GM12873 (cell line): ENCODE data around the gene STAG1.

Experiments
- TF ChIP-seq, protein P1 (sequence below): IDR thresholded peaks from 2 replicates; pipeline ENCODE4 v1.5.1; 2012; ENCODE audit warnings: low read depth, mild to moderate bottlenecking, moderate library complexity, low read length, control low read depth; ENCODE audit not compliant: insufficient read depth; ENCODE audit errors: missing control alignments

The STAG1 gene

DNA sequence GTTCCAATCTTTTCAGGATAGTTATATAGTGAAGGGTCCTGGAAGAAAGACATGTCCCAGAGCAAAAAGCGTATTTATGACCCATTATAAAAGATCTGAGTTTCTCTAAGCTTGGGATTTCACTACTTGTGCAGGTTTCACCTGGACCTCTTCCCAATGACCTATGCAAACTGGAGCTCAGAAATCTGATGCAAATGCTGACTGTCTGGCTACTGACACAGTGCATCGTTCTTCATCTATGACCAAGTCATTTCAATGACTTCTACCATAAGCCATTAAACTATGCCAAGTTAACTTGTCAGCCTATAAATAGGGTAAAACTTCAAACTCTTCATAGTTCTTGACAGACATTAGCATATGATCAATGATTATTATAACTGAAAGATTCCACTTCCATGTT, 11.1 kb downstream of the STAG1 start:
- TF ChIP-seq, protein P1, sequence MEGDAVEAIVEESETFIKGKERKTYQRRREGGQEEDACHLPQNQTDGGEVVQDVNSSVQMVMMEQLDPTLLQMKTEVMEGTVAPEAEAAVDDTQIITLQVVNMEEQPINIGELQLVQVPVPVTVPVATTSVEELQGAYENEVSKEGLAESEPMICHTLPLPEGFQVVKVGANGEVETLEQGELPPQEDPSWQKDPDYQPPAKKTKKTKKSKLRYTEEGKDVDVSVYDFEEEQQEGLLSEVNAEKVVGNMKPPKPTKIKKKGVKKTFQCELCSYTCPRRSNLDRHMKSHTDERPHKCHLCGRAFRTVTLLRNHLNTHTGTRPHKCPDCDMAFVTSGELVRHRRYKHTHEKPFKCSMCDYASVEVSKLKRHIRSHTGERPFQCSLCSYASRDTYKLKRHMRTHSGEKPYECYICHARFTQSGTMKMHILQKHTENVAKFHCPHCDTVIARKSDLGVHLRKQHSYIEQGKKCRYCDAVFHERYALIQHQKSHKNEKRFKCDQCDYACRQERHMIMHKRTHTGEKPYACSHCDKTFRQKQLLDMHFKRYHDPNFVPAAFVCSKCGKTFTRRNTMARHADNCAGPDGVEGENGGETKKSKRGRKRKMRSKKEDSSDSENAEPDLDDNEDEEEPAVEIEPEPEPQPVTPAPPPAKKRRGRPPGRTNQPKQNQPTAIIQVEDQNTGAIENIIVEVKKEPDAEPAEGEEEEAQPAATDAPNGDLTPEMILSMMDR = no peak

DNA sequence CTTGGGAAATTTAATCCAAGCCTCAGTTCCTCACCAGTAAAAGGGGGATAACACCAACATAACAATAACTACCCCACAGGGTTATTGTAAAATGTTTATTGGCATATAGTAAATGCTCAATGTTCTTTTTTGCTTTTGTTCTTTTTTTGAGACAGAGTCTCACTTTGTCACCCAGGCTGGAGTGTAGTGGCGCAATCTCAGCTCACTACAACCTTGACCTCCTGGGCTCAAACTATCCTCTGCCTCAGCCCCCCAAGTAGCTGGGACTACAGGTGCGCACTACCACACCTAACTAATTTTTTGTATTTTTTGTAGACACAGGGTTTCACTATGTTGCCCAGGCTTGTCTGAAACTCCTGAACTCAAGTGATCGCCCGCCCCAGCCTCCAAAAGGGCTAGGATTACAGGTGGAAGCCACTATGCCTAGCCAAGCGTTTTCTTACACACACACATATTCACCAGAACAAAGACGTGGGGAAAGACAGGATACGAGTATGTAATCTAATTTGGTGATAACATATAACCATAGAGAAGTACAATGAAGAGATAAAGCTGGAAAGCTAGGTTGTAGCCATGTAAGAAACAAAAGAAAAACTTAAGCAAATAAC, 11.7 kb downstream of the STAG1 start:
- TF ChIP-seq, protein P1 = no peak

DNA sequence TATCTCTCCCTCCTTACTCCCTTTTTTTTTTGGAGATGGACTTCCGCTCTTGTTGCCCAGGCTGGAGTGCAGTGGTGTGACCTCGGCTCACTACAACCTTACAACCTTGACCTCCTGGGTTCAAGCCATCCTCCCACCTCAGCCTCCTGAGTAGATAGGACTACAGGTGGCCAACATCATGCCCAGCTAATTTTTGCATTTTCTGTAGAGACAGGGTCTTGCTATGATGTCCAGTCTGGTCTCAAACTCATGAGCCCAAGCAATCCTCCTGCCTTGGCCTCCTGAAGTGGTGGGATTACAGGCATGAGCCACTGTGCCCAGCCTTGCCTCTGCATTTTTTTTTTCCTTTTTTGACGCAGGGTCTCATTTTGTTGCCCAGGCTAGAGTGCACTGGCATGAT, 17.1 kb downstream of the STAG1 start:
- TF ChIP-seq, protein P1 = no peak

DNA sequence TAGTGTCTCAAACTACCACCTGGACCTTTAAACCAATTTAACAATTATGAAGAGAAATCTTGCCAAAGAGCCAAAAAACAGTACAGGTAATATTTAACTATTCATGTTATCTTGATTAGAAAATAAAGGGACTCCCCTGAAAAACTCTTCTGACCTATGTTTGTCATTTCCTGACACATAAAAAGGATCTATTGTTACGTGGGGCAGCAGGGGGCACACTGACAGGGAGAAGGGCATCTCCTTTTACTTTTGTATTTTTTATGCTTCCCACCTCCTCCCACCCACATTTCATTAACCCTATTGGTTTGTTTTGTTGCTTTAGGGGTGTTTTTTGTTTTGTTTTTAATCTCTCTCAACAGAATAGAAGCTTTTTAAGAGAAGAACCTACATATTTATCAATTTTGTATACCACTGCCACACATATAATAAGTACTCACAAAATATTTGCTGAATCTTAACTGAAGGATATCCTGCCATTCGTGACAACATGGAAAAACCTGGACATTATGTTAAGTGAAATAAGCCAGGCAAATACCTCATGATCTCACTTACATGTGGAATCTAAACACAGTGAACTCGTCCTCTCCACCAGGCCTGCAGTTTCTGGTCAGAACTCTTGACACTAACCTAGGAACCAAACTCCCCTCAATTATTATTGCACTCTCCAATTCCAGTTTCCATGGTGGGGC, 17.7 kb downstream of the STAG1 start:
- TF ChIP-seq, protein P1 = no peak

DNA sequence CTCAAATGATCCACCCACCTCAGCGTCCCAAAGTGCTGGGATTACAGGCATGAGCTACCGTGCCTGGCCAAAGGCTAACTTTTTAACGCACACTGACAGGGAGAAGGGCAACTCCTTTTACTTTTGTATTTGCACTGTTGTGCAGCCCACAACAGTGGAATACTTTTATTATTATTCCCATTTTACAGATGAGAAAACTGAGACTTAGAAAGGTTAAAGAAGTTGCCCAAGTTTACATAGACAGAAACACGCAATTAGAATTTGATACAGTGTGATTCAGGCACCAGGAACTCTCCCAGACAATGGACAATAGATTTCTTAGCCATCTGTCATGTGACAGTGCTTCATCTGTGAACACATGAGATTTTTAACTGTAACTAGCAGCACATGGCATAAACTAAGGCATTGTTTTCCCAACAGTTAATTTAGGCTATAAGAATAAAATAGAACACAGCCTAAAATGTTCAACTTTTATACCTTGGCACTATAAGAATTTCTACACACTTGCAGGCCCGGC, 18.8 kb downstream of the STAG1 start:
- TF ChIP-seq, protein P1 = no peak

DNA sequence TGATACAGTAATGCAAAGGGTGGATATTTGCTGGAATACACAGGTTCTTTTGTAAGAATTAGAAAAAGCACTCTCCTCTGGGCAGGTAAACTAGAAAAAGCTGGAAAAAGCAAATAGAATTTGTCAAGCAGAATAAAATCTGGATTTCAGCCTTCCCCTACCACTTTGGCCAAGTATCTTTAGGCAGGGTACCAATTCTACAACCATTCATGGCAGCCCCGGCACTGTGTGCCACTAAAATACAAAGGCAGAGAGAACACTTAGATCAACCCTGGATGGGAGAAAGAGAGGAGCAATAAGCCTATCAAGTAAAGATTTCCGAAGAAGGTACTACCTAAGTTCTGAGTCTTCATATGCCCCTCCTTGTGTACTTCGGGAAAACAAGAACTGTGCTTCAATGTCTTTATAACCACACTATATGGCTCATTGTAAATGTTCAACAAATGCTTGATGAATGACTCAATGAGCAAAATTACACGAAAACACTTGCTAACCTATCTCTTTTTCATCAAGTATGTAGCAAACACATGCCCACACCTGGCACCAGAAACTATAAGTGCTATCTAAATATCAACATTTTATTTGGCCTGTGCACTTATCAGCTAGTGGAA, 20.8 kb downstream of the STAG1 start:
- TF ChIP-seq, protein P1 = no peak

DNA sequence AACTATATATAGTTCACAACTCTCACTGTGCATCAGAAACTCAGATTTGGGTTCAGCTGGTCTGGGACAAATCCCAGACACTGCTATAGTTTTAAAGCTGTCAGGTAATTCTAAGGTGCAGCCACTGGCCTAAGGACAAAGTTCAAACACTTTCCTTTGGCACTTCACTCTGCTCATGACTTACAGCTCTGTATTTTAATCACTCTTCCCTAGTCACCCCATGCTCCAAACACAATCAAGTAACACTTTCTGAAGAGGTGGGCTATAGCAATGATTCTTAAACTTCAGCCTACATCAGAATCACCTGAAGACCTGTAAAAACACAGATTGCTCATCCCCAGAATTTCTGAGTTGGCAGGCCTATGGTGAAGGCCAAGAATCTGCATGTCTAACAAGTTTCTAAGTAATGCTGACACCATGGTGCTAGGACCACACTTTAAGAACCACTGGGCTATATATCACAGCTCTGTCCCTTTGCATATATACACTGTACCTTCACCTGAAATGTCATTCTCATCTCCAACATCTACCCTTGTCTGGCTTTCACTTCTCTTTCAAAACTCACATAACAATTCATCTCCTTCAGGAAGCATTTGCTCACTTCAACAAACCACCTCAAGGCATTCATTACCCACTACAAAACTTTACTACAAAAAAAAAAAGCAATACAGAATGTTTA, 21.4 kb downstream of the STAG1 start:
- TF ChIP-seq, protein P1 = no peak
